ENCODE results near the gene ACKR2. TPM values are rescaled to one million over a fixed set of nuclear protein-coding genes. Genes with fewer than 3 reads are reported as not detected.

The ACKR2 gene
- total RNA-seq, 1 donor from 2014 or later: 0.64 TPM

- DNase-seq: no peak
- Mint-ChIP-seq H3K36me3 (ENCODE audit: unreplicated experiment) (no peaks in the 10 kb centered on the region), H3K4me3 (ENCODE audit: unreplicated experiment) (no peak overlapping the region), H3K27ac (ENCODE audit: unreplicated experiment) (no peak overlapping the region), H3K4me1 (ENCODE audit: low read depth, unreplicated experiment) (no peaks in the 10 kb centered on the region), H3K27me3 (ENCODE audit: unreplicated experiment) (peaks cover 2% of the 10 kb centered on the region), H3K9me3 (ENCODE audit: unreplicated experiment) (no peaks in the 10 kb centered on the region)
- TF ChIP-seq, protein P1, sequence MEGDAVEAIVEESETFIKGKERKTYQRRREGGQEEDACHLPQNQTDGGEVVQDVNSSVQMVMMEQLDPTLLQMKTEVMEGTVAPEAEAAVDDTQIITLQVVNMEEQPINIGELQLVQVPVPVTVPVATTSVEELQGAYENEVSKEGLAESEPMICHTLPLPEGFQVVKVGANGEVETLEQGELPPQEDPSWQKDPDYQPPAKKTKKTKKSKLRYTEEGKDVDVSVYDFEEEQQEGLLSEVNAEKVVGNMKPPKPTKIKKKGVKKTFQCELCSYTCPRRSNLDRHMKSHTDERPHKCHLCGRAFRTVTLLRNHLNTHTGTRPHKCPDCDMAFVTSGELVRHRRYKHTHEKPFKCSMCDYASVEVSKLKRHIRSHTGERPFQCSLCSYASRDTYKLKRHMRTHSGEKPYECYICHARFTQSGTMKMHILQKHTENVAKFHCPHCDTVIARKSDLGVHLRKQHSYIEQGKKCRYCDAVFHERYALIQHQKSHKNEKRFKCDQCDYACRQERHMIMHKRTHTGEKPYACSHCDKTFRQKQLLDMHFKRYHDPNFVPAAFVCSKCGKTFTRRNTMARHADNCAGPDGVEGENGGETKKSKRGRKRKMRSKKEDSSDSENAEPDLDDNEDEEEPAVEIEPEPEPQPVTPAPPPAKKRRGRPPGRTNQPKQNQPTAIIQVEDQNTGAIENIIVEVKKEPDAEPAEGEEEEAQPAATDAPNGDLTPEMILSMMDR (IDR thresholded peaks at IDR 0.05; ENCODE audit: partially characterized antibody, unreplicated experiment): no peak
Observed at GRCh38 chr3:42849017-42849416, 39.8 kb downstream of the ACKR2 start.

DNA sequence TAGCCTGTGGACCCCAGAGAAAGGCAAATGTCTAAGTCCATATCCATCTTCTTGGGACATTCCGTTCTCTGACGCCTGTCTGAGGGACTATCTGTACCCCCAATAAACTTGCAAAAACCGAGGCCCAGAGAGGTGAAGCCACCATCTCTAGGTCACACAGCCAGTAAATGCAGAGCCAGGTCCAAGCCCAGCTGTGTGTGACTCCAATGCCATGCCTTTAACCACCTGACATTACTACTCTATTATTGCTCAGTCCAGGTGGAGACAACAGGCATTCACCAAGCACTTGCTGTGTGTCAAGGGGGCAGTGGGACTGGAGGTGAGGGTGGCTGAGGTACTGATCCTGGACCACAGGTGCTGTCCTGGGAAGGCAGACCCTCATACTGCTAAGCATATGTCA, 41.0 kb downstream of the ACKR2 start:
- Mint-ChIP-seq H3K27ac (ENCODE audit: unreplicated experiment) (no peak overlapping the region), H3K4me3 (ENCODE audit: unreplicated experiment) (no peak overlapping the region), H3K9me3 (ENCODE audit: unreplicated experiment) (no peaks in the 10 kb centered on the region), H3K36me3 (ENCODE audit: unreplicated experiment) (no peaks in the 10 kb centered on the region), H3K27me3 (ENCODE audit: unreplicated experiment) (peaks cover 2% of the 10 kb centered on the region), H3K4me1 (ENCODE audit: low read depth, unreplicated experiment) (no peaks in the 10 kb centered on the region)
- no peak for DNase-seq
- TF ChIP-seq, protein P1 (IDR thresholded peaks at IDR 0.05; ENCODE audit: partially characterized antibody, unreplicated experiment): no peak

- TF ChIP-seq, protein P1 (IDR thresholded peaks at IDR 0.05; ENCODE audit: partially characterized antibody, unreplicated experiment): no peak
- no peak for DNase-seq
- no peaks in the 10 kb centered on the region for H3K4me1 Mint-ChIP-seq (ENCODE audit: low read depth, unreplicated experiment)
- peaks cover 2% of the 10 kb centered on the region for H3K27me3 Mint-ChIP-seq (ENCODE audit: unreplicated experiment)
- no peak overlapping the region for H3K27ac Mint-ChIP-seq (ENCODE audit: unreplicated experiment)
- no peak overlapping the region for H3K4me3 Mint-ChIP-seq (ENCODE audit: unreplicated experiment)
- H3K36me3 Mint-ChIP-seq (ENCODE audit: unreplicated experiment): no peaks in the 10 kb centered on the region
- no peaks in the 10 kb centered on the region for H3K9me3 Mint-ChIP-seq (ENCODE audit: unreplicated experiment)
Observed at GRCh38 chr3:42851228-42851834, 42.1 kb downstream of the ACKR2 start.

- Mint-ChIP-seq H3K4me3 (ENCODE audit: unreplicated experiment) (no peak overlapping the region), H3K4me1 (ENCODE audit: low read depth, unreplicated experiment) (no peaks in the 10 kb centered on the region), H3K27me3 (ENCODE audit: unreplicated experiment) (peaks cover 2% of the 10 kb centered on the region), H3K27ac (ENCODE audit: unreplicated experiment) (no peak overlapping the region), H3K36me3 (ENCODE audit: unreplicated experiment) (no peaks in the 10 kb centered on the region), H3K9me3 (ENCODE audit: unreplicated experiment) (no peaks in the 10 kb centered on the region)
- DNase-seq: no peak
- TF ChIP-seq, protein P1 (IDR thresholded peaks at IDR 0.05; ENCODE audit: partially characterized antibody, unreplicated experiment): no peak
Observed at GRCh38 chr3:42852441-42852840, 43.2 kb downstream of the ACKR2 start.

GRCh38 chr3:42853056-42853455, 43.8 kb downstream of the ACKR2 start:
- no peak overlapping the region for H3K4me3 Mint-ChIP-seq (ENCODE audit: unreplicated experiment)
- TF ChIP-seq, protein P1 (IDR thresholded peaks at IDR 0.05; ENCODE audit: partially characterized antibody, unreplicated experiment): no peak
- peaks cover 2% of the 10 kb centered on the region for H3K27me3 Mint-ChIP-seq (ENCODE audit: unreplicated experiment)
- no peaks in the 10 kb centered on the region for H3K36me3 Mint-ChIP-seq (ENCODE audit: unreplicated experiment)
- H3K4me1 Mint-ChIP-seq (ENCODE audit: low read depth, unreplicated experiment): no peaks in the 10 kb centered on the region
- H3K9me3 Mint-ChIP-seq (ENCODE audit: unreplicated experiment): no peaks in the 10 kb centered on the region
- H3K27ac Mint-ChIP-seq (ENCODE audit: unreplicated experiment): no peak overlapping the region
- no peak for DNase-seq

Data from glutamatergic neuron (in vitro differentiated cells).